Thymus (tissue), 11 donors: ENCODE data around the gene SCYGR2. TPM values are rescaled to one million over a fixed set of nuclear protein-coding genes. Genes with fewer than 3 reads are reported as not detected.

ENCODE experiments used
- DNase-seq, 9 donors: peaks; one replicate each; pipeline ENCODE4 v3.0.0-alpha.2; 2013; ENCODE audit warnings: low spot score in 9 of 9, low read depth in 6 of 9, missing footprints in 1 of 9
- H3K27ac ChIP-seq, 2 donors: one replicate each; pipeline ENCODE4 v1.5.1; 2013; ENCODE audit warnings: control low read depth in 1 of 2, low read depth in 1 of 2, low read length in 1 of 2, mild to moderate bottlenecking in 1 of 2, moderate library complexity in 1 of 2
- H3K27me3 ChIP-seq, 2 donors: one replicate each; pipeline ENCODE4 v1.5.1; 2013; ENCODE audit warnings: low read length in 1 of 2; ENCODE audit not compliant: control insufficient read depth in 2 of 2, insufficient read depth in 1 of 2
- H3K36me3 ChIP-seq, 2 donors: one replicate each; pipeline ENCODE4 v1.5.1; 2013; ENCODE audit warnings: low read length in 1 of 2, mild to moderate bottlenecking in 1 of 2, moderate library complexity in 1 of 2; ENCODE audit not compliant: control insufficient read depth in 2 of 2, insufficient read depth in 2 of 2
- H3K4me1 ChIP-seq, 2 donors: one replicate each; pipeline ENCODE4 v1.5.1; 2013; ENCODE audit warnings: low read length in 2 of 2; ENCODE audit not compliant: control insufficient read depth in 2 of 2, insufficient read depth in 2 of 2
- H3K4me3 ChIP-seq, 2 donors: one replicate each; pipeline ENCODE4 v1.5.1; 2013; ENCODE audit warnings: low read length in 2 of 2, control low read depth in 1 of 2, mild to moderate bottlenecking in 1 of 2
- H3K9me3 ChIP-seq, 2 donors: one replicate each; pipeline ENCODE4 v1.5.1; 2013; ENCODE audit warnings: low read length in 1 of 2, mild to moderate bottlenecking in 1 of 2; ENCODE audit not compliant: control insufficient read depth in 2 of 2, insufficient read depth in 1 of 2
- WGBS: extraction: QIAGEN DNeasy Blood & Tissue Kit; methylation state at CpG from one replicate; pipeline ENCODE4 v1.1.7; 2013; 5-methylcytosine and 5-hydroxymethylcytosine counted together
- polyA plus RNA-seq: library from polyadenylated mRNA; stranded (reverse); fragments of 200-250 nt; gene quantifications from one replicate; pipeline ENCODE4 v1.2.3, GENCODE V29; 2013
- total RNA-seq: library from RNA; stranded (reverse); fragments of 120-200 nt; gene quantifications from one replicate; pipeline ENCODE4 v1.2.4, GENCODE V29; 2013
- donor health status: healthy.

The SCYGR2 gene
- total and polyA plus RNA-seq, 2 donors: not detected

- 92% methylated on average over 5 of the region's 5 CpGs for WGBS
- no peak for DNase-seq
- no peaks in the 10 kb centered on the region for H3K36me3 ChIP-seq
- no peak overlapping the region for H3K27ac ChIP-seq
- no peaks in the 10 kb centered on the region for H3K4me1 ChIP-seq
- no peaks in the 10 kb centered on the region for H3K27me3 ChIP-seq
- no peaks in the 10 kb centered on the region for H3K9me3 ChIP-seq
- H3K4me3 ChIP-seq: no peak overlapping the region
Measured at GRCh38 chr2:227615906-227616305, 17.2 kb downstream of the SCYGR2 start.

- no peaks in the 10 kb centered on the region for H3K9me3 ChIP-seq
- no peaks in the 10 kb centered on the region for H3K27me3 ChIP-seq
- H3K36me3 ChIP-seq: no peaks in the 10 kb centered on the region
- WGBS: 93% methylated on average over 4 of the region's 4 CpGs
- H3K27ac ChIP-seq: no peak overlapping the region
- no peak overlapping the region for H3K4me3 ChIP-seq
- no peaks in the 10 kb centered on the region for H3K4me1 ChIP-seq
- no peak for DNase-seq
Measured at GRCh38 chr2:227616631-227617030, 17.9 kb downstream of the SCYGR2 start.

- no peak within 1 kb of the TSS for H3K4me3 ChIP-seq
- WGBS: 92% methylated on average over 20 of the region's 20 CpGs
- no peaks in the 10 kb centered on the region for H3K4me1 ChIP-seq
- no peaks in the 10 kb centered on the region for H3K36me3 ChIP-seq
- no peaks in the 10 kb centered on the region for H3K9me3 ChIP-seq
- no peaks in the 10 kb centered on the region for H3K27me3 ChIP-seq
- no peak for DNase-seq
- H3K27ac ChIP-seq: no peak within 1 kb of the TSS
Measured at GRCh38 chr2:227617316-227618230, 18.9 kb downstream of the SCYGR2 start, which contains the start of gene SCYGR4. Gene SCYGR4 (plus strand): TSS chr2:227617498. CDS start chr2:227617498, 0 bp downstream.

DNA sequence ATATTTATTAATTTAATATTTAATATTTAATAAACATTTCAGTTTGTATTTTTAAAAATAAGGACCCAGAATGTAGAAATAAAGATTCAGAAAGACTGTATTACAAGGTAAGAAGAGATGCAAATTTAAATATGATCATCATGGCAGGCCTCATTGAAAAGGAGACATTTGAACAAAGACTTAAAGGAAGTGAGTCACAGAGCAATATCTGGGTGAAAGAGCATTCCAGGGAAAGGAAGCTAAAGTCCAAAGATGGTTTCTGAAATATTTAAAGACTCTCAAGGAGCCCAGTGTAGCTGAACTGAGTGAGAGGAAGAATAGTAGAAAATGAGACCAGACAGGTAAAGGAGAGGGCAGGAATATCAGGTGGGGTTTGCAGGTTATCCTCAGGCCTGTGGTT lies 24.5 kb downstream of the SCYGR2 start:
- H3K27me3 ChIP-seq: no peaks in the 10 kb centered on the region
- no peak for DNase-seq
- H3K9me3 ChIP-seq: no peaks in the 10 kb centered on the region
- H3K27ac ChIP-seq: no peak overlapping the region
- H3K36me3 ChIP-seq: no peaks in the 10 kb centered on the region
- H3K4me1 ChIP-seq: no peaks in the 10 kb centered on the region
- H3K4me3 ChIP-seq: no peak overlapping the region

DNA sequence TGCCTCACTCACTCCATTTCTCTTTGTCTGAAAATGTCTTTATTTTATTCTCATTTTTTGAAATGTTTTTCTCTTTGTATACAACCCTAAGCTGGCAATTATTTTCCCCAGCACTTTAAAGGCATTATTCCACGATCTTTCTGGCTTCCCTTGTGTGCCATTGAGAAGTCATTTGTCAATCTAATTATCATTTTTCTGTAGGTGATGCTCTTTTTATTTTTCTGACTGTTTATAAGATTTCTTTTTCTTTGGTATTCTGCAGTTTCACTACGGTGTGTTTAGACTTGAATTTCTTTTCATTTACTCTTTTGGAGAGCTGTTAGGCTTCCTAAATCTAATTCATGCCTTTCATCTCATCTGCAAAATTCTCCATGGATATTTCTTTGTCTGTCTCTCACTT lies 26.7 kb downstream of the SCYGR2 start:
- 72% methylated on average over 2 of the region's 2 CpGs for WGBS
- no peaks in the 10 kb centered on the region for H3K36me3 ChIP-seq
- no peaks in the 10 kb centered on the region for H3K9me3 ChIP-seq
- H3K4me3 ChIP-seq: no peak overlapping the region
- no peaks in the 10 kb centered on the region for H3K27me3 ChIP-seq
- no peak for DNase-seq
- H3K27ac ChIP-seq: no peak overlapping the region
- no peaks in the 10 kb centered on the region for H3K4me1 ChIP-seq

DNA sequence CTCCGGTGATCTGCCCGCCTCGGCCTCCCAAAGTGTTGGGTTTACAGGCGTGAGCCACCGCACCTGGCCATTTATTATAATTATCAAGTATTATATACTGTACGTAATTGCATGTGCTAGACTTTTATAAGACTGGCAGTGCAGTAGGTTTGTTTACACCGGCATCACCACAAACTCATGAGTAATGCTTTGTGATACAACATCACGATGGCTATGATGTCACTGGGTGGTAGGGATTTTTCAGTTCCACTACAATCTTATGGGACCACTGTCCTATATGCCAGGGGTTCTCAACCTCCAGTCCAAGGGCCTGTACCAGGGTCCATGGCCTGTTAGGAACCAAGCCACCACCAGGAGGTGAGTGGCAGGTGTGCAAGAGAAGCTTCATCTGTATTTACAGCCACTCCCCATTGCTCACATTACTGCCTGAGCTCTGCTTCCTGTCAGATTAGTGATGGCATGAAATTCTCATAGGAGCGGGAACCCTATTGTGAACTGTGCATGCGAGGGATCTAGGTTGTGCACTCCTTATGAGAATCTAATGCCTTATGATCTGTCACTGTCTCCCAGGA lies 28.0 kb downstream of the SCYGR2 start:
- no peaks in the 10 kb centered on the region for H3K4me1 ChIP-seq
- no peaks in the 10 kb centered on the region for H3K27me3 ChIP-seq
- no peak overlapping the region for H3K27ac ChIP-seq
- DNase-seq: no peak
- WGBS: 93% methylated on average over 10 of the region's 10 CpGs
- H3K36me3 ChIP-seq: no peaks in the 10 kb centered on the region
- H3K9me3 ChIP-seq: no peaks in the 10 kb centered on the region
- H3K4me3 ChIP-seq: no peak overlapping the region

DNA sequence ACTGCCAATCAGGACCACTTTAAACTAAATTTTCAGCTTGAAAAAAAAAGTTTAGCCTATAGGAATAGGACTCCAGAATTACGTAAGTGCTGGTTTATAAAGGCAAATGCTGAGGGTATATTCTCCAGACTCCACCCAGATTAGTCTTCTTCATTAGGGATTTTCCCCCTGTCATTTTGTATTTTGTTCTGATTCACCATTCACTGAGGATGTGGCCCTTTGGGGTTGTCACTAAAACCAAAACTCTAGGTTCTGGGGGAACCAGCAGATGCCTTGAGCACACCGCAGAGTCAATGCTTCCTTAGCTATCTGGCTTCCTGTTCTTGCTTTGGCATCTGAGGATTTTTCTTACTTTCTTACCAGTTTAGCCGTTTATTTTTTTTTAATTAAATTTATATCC lies 29.1 kb downstream of the SCYGR2 start:
- no peaks in the 10 kb centered on the region for H3K36me3 ChIP-seq
- no peak overlapping the region for H3K27ac ChIP-seq
- H3K4me1 ChIP-seq: no peaks in the 10 kb centered on the region
- WGBS: 78% methylated on average over 3 of the region's 3 CpGs
- DNase-seq: no peak
- H3K4me3 ChIP-seq: no peak overlapping the region
- no peaks in the 10 kb centered on the region for H3K9me3 ChIP-seq
- H3K27me3 ChIP-seq: no peaks in the 10 kb centered on the region

DNA sequence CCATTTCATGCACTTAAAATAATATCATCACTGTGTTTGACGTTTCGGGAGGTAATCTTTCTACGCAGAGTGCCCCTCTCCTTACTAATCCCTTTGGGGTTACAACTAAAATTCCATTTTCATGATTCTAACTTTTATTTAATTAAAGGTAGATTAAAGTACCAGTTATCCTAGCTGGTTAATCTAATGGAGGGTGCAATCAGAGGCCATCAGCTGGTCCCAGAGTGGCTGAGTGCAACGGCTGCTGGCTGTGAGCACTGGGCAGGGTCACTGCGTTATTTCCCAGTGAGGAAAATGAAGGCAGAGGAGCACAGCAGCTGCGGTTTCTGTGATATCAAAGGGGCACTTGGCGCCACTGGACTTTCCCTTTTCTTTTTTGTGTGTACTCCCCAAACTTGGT lies 30.7 kb downstream of the SCYGR2 start:
- no peaks in the 10 kb centered on the region for H3K9me3 ChIP-seq
- no peaks in the 10 kb centered on the region for H3K27me3 ChIP-seq
- no peak overlapping the region for H3K27ac ChIP-seq
- no peaks in the 10 kb centered on the region for H3K36me3 ChIP-seq
- no peak for DNase-seq
- H3K4me1 ChIP-seq: no peaks in the 10 kb centered on the region
- WGBS: 90% methylated on average over 7 of the region's 7 CpGs
- no peak overlapping the region for H3K4me3 ChIP-seq

- Histone ChIP-seq H3K4me3 (no peak overlapping the region), H3K27ac (no peak overlapping the region), H3K4me1 (no peaks in the 10 kb centered on the region), H3K9me3 (no peaks in the 10 kb centered on the region), H3K27me3 (no peaks in the 10 kb centered on the region), H3K36me3 (no peaks in the 10 kb centered on the region)
- no peak for DNase-seq
- 96% methylated on average over 3 of the region's 3 CpGs for WGBS
Measured at GRCh38 chr2:227630322-227630721, 31.6 kb downstream of the SCYGR2 start.
